Natural killer cell (primary cell): ENCODE results near the gene P2RX2. TPM values are rescaled to one million over a fixed set of nuclear protein-coding genes. Genes with fewer than 3 reads are reported as not detected.

Source experiments
- ATAC-seq, 3 donors: fragments of 150-1000 bp in 2 of 3; fragments of 200-7000 bp in 1 of 3; cut with Tn5 transposase; 1 replicate in 1 of 3; 2 replicates in 2 of 3; pipeline ENCODE4 v1.10.0; 2021; ENCODE audit warnings: mild to moderate bottlenecking in 2 of 3, moderate library complexity in 2 of 3
- DNase-seq, 2 donors: peaks; one replicate each; pipeline versions ENCODE4 v3.0.0 to v3.0.0-alpha.2; 2013 to 2021; ENCODE audit warnings: mixed read lengths in 1 of 2
- H3K27ac ChIP-seq: one replicate; pipeline ENCODE4 v1.5.1; 2013; ENCODE audit warnings: mild to moderate bottlenecking, low read length
- H3K27me3 ChIP-seq: one replicate; pipeline ENCODE4 v1.6.1; 2013; ENCODE audit warnings: low read length; ENCODE audit not compliant: control insufficient read depth, insufficient read depth
- H3K36me3 ChIP-seq: one replicate; pipeline ENCODE4 v1.6.1; 2013; ENCODE audit warnings: low read length; ENCODE audit not compliant: control insufficient read depth, insufficient read depth
- H3K4me1 ChIP-seq: one replicate; pipeline ENCODE4 v1.6.1; 2013; ENCODE audit warnings: low read length; ENCODE audit not compliant: control insufficient read depth, insufficient read depth
- H3K4me3 ChIP-seq: one replicate; pipeline ENCODE4 v1.5.1; 2013; ENCODE audit warnings: low read length
- H3K9me3 ChIP-seq: one replicate; pipeline ENCODE4 v1.6.1; 2013; ENCODE audit warnings: low read length; ENCODE audit not compliant: control insufficient read depth, insufficient read depth
- H3K27ac Mint-ChIP-seq, 2 donors: one replicate each; pipeline ENCODE4 v1.8.0; 2022; ENCODE audit warnings: mild to moderate bottlenecking in 2 of 2, mixed read lengths in 2 of 2, moderate library complexity in 1 of 2
- H3K27me3 Mint-ChIP-seq, 2 donors: one replicate each; pipeline ENCODE4 v1.8.0; 2022; ENCODE audit warnings: low read depth in 2 of 2, mixed read lengths in 2 of 2
- H3K36me3 Mint-ChIP-seq: one replicate; pipeline ENCODE4 v1.8.0; 2022; ENCODE audit warnings: mixed read lengths
- H3K4me1 Mint-ChIP-seq, 2 donors: one replicate each; pipeline ENCODE4 v1.8.0; 2022; ENCODE audit warnings: mixed read lengths in 2 of 2
- H3K4me3 Mint-ChIP-seq: one replicate; pipeline ENCODE4 v1.8.0; 2022; ENCODE audit warnings: mild to moderate bottlenecking, moderate library complexity, mixed read lengths
- H3K9me3 Mint-ChIP-seq, 2 donors: one replicate each; pipeline ENCODE4 v1.8.0; 2022; ENCODE audit warnings: mixed read lengths in 2 of 2
- WGBS: methylation state at CpG from one replicate; pipeline ENCODE4 v1.1.7; 2013; ENCODE audit warnings: missing lambda C conversion rate; ENCODE audit not compliant: insufficient coverage; 5-methylcytosine and 5-hydroxymethylcytosine counted together
- intact Hi-C: fragments of 100-400 bp; cut with micrococcal nuclease; formaldehyde crosslinking; loops from one replicate; pipeline ENCODE4 v1.14.2; 2022
- total RNA-seq, 4 donors: library from RNA; stranded (reverse); fragments of 120-200 nt in 1 of 4; gene quantifications; one replicate each; pipeline versions ENCODE4 v1.2.3 to v1.2.4, GENCODE V29; 2013 to 2022
- TF ChIP-seq, protein P1 (sequence below): fragments of 200-600 bp; IDR thresholded peaks from one replicate; pipeline ENCODE4 v1.8.0; 2022; ENCODE audit warnings: antibody characterized with exemption

The P2RX2 gene
- total RNA-seq, 3 donors from 2014 or later (not counting 1 experiment from before 2014, with no cell fraction given) = not detected

DNA sequence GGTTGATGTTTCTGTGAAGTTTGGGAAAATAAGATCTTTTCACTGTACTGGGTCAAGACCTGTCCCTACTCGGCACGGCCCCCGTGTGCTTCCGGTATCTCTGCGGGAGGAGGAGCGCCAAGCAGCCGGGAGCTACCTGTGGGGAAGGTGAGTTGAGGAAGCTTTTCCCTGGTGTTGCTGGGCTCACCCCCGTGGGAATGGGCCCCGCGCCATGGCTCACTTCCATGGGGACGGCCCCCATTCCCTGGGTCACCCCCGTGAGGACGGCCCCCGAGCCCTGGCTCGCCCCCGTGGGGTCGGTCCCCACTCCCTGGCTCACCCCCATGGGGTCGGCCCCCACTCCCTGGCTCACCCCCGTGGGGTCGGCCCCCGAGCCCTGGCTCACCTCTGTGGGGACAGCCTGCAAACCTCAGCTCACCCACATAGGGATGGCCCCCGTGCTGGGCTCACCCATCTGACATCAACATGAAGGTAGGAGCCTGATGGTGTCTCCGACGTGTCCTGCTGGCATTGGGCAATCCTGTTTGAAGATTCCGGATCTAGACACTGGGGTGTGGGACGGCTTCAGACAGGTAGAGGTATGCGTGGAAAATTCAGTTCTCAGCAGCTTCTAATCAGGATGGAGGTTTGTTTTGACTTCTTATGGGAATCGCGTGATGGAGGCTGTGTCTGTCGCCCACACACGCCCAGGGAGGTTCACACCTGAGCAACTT lies 17.2 kb upstream of the P2RX2 start:
- no peaks in the 10 kb centered on the region for H3K36me3 ChIP-seq
- H3K27ac Mint-ChIP-seq = peak overlapping the region in 1 of 2 donors; percentile 79
- 84% methylated on average over 25 of the region's 31 CpGs for WGBS
- no peak for DNase-seq
- peak overlapping the region; percentile 25 for H3K4me3 ChIP-seq
- intact Hi-C loops = no loop called here
- H3K27me3 Mint-ChIP-seq = peaks cover 21 to 39% of the 10 kb centered on the region in 2 donors
- H3K4me1 ChIP-seq = peaks cover 24% of the 10 kb centered on the region
- peaks cover 14 to 32% of the 10 kb centered on the region in 2 donors for H3K4me1 Mint-ChIP-seq
- peaks cover 3% of the 10 kb centered on the region for H3K27me3 ChIP-seq
- H3K4me3 Mint-ChIP-seq = peak overlapping the region; percentile 77
- no peaks in the 10 kb centered on the region for H3K36me3 Mint-ChIP-seq
- no peak overlapping the region for H3K27ac ChIP-seq
- H3K9me3 ChIP-seq = no peaks in the 10 kb centered on the region
- TF ChIP-seq, protein P1, sequence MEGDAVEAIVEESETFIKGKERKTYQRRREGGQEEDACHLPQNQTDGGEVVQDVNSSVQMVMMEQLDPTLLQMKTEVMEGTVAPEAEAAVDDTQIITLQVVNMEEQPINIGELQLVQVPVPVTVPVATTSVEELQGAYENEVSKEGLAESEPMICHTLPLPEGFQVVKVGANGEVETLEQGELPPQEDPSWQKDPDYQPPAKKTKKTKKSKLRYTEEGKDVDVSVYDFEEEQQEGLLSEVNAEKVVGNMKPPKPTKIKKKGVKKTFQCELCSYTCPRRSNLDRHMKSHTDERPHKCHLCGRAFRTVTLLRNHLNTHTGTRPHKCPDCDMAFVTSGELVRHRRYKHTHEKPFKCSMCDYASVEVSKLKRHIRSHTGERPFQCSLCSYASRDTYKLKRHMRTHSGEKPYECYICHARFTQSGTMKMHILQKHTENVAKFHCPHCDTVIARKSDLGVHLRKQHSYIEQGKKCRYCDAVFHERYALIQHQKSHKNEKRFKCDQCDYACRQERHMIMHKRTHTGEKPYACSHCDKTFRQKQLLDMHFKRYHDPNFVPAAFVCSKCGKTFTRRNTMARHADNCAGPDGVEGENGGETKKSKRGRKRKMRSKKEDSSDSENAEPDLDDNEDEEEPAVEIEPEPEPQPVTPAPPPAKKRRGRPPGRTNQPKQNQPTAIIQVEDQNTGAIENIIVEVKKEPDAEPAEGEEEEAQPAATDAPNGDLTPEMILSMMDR = no peak
- no peak for ATAC-seq
- H3K9me3 Mint-ChIP-seq = no peaks in the 10 kb centered on the region

DNA sequence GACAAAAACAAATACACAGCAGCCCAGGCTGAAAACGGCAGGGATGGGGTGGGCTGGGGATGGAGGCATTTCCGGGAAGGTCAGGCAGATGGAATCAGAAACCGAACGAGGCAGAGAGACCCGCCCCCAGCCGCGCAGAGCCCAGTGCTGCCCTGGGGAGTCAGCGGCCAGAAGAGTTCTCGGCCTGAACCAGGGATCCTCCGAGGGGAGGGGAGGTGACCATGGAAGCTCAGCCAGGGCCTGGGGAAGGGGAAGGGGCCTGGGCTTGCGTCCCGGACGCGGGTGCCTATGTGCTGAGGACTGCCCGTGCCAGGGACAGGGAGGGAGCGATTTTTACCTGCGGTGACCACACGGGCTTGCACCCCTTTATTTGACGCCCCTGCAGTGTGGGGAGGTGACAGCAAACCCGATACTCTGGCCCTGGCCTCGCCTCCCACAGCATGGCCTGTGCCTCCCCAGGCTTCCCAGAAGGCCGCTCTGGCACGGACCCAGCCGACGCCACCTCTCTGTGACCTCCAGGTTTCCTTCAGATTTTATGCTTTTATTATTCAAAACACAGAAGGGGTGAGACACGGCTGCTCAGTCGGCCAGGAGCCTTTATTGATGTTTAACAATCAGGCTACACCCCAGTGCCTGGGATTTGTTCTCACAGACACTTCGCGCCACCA lies 15.9 kb upstream of the P2RX2 start:
- H3K27me3 Mint-ChIP-seq = peaks cover 18 to 42% of the 10 kb centered on the region in 2 donors
- H3K4me3 ChIP-seq = no peak overlapping the region

DNA sequence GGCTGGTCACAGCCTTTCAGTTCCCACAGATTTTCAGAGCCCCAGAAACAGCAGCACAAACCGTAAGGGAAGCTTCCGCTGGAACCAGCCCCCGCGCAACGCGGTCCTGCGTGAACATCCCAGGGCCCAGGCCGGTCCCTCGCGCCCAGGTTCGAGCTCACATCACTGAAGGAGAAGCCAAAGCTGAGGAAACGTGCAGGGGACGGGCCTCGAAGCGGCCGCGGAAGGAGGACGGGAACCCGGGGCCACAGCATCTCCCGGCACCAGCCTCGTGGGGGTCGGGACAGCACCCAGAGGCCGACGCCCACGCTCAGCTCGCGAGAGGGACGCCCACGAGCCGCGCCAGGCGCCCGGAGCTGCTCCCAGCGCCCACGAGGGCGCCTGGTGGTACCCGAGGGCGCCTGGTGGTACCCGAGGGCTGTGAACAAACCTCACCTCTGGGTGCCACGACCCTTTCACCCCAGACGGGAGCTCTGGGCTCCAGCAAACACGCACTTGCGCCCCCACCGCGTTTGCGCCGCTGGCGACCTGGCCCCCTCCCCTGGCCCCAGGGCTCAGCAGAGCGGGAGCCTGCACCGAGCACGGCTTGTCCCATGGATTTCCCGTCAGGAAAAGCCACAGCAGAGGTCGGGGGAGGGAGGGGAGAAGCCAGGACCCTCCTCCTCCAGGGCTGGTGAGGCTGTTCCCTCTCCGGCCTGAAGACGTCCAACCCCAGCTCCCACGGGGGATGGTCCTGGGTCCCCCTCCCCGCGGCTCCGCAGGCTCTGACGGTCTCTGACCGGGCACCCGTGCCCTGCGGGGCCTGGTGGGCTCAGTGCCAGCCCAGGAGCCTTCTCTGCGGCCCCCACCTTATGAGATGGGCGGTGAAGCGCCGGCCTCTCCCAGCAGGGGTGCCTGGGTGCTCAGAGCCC lies 15.1 kb upstream of the P2RX2 start:
- no peak overlapping the region for H3K27ac ChIP-seq
- WGBS = 39% methylated on average over 67 of the region's 67 CpGs
- H3K9me3 ChIP-seq = no peaks in the 10 kb centered on the region
- intact Hi-C loops = no loop called here
- no peaks in the 10 kb centered on the region for H3K36me3 Mint-ChIP-seq
- TF ChIP-seq, protein P1 = no peak
- H3K36me3 ChIP-seq = no peaks in the 10 kb centered on the region
- H3K4me3 Mint-ChIP-seq = no peak overlapping the region
- H3K27me3 ChIP-seq = peaks cover 3% of the 10 kb centered on the region
- H3K9me3 Mint-ChIP-seq = no peaks in the 10 kb centered on the region
- ATAC-seq (no peak), DNase-seq (no peak)
- H3K27me3 Mint-ChIP-seq = peaks cover 17 to 39% of the 10 kb centered on the region in 2 donors
- no peak overlapping the region for H3K4me3 ChIP-seq
- no peak overlapping the region for H3K27ac Mint-ChIP-seq
- H3K4me1 ChIP-seq = peaks cover 19% of the 10 kb centered on the region
- H3K4me1 Mint-ChIP-seq = peaks cover 5 to 20% of the 10 kb centered on the region in 2 donors

More for the DNA sequence above, 15.9 kb upstream of the P2RX2 start:
- Histone ChIP-seq H3K4me1 (peaks cover 19% of the 10 kb centered on the region), H3K9me3 (no peaks in the 10 kb centered on the region), H3K27ac (no peak overlapping the region), H3K36me3 (no peaks in the 10 kb centered on the region), H3K27me3 (peaks cover 3% of the 10 kb centered on the region)
- ATAC-seq = no peak
- Mint-ChIP-seq H3K36me3 (no peaks in the 10 kb centered on the region), H3K4me3 (no peak overlapping the region), H3K9me3 (no peaks in the 10 kb centered on the region), H3K4me1 (peaks cover 8 to 24% of the 10 kb centered on the region in 2 donors), H3K27ac (no peak overlapping the region)
- TF ChIP-seq, protein P1 = no peak
- intact Hi-C loops = no loop called here
- DNase-seq = no peak
- WGBS = 58% methylated on average over 29 of the region's 29 CpGs
